AG08395 (cell line): ENCODE results near the gene HBD.
"Not testable (repeated sequence)": the region's sequence is repeated elsewhere in the genome, so short reads cannot be mapped to it uniquely, and the experiment has no call there.

Experiments
- DNase-seq: peaks from one replicate; pipeline ENCODE4 v3.0.0; 2012; ENCODE audit warnings: mixed read lengths, low spot score

HBD gene

GRCh38 chr11:5252919-5253265, 18.6 kb upstream of the HBD start:
- DNase-seq: no peak

GRCh38 chr11:5252192-5252918, 18.1 kb upstream of the HBD start:
- DNase-seq: no peak

GRCh38 chr11:5251746-5252145, 17.5 kb upstream of the HBD start:
- DNase-seq: no peak

GRCh38 chr11:5250543-5251204, 16.4 kb upstream of the HBD start:
- no peak for DNase-seq

GRCh38 chr11:5249807-5250396, 15.6 kb upstream of the HBD start, which contains the start of gene HBG1:
HBG1 (minus strand) TSS chr11:5249857; CDS start chr11:5249804, 53 bp downstream.
- not testable (repeated sequence) for DNase-seq

GRCh38 chr11:5248498-5248897, 14.2 kb upstream of the HBD start:
- not testable (repeated sequence) for DNase-seq

GRCh38 chr11:5247472-5248192, 13.3 kb upstream of the HBD start:
- DNase-seq: no peak

- DNase-seq: no peak
These were observed 12.6 kb upstream of the HBD start for GRCh38 chr11:5246772-5247471.

- no peak for DNase-seq
These were observed 10.9 kb upstream of the HBD start for GRCh38 chr11:5245155-5245554.

- DNase-seq: no peak
These were observed 9.5 kb upstream of the HBD start for GRCh38 chr11:5243816-5244180.

GRCh38 chr11:5242933-5243815, 8.9 kb upstream of the HBD start:
- DNase-seq: no peak

GRCh38 chr11:5242208-5242607, 7.9 kb upstream of the HBD start:
- no peak for DNase-seq

GRCh38 chr11:5241458-5241857, 7.2 kb upstream of the HBD start:
- DNase-seq: no peak

GRCh38 chr11:5240458-5240857, 6.2 kb upstream of the HBD start:
- no peak for DNase-seq

- no peak for DNase-seq
These were observed 5.8 kb upstream of the HBD start for GRCh38 chr11:5240056-5240455.

- no peak for DNase-seq
These were observed 4.8 kb upstream of the HBD start for GRCh38 chr11:5239046-5239445.

GRCh38 chr11:5238486-5238885, 4.2 kb upstream of the HBD start:
- no peak for DNase-seq

- no peak for DNase-seq
These were observed 3.1 kb upstream of the HBD start for GRCh38 chr11:5237420-5237819.

- no peak for DNase-seq
These were observed 1.2 kb upstream of the HBD start for GRCh38 chr11:5235364-5236095.

- DNase-seq: no peak
These were observed 976 bp downstream of the HBD start for GRCh38 chr11:5233307-5233706.

- DNase-seq: no peak
These were observed 1.5 kb downstream of the HBD start for GRCh38 chr11:5232821-5233220.
